ENCODE data around the gene CD300A. TPM values are rescaled to one million over a fixed set of nuclear protein-coding genes. Genes with fewer than 3 reads are reported as not detected.

CD300A gene
- total RNA-seq, result not detected in 2 replicates

GRCh38 chr17:74466111-74466827 is at the start of gene CD300A:
CD300A (plus strand) TSS chr17:74466634; CDS start chr17:74466704, 70 bp downstream.
- TF ChIP-seq CTCF (conservative IDR thresholded peaks at IDR 0.05; ENCODE audit: low read depth, low read length), result no peak
- no peak within 1 kb of the TSS for H3K4me3 ChIP-seq (ENCODE audit: low read depth, low read length)

GRCh38 chr17:74417178-74418045 is 49.0 kb upstream of the CD300A start:
- DNase-seq (ENCODE audit: low read depth), result peak; percentile 87
- no peak for TF ChIP-seq CTCF (conservative IDR thresholded peaks at IDR 0.05; ENCODE audit: low read depth, low read length)
- H3K4me3 ChIP-seq (ENCODE audit: low read depth, low read length), result no peak overlapping the region

More at GRCh38 chr17:74466111-74466827, at the start of gene CD300A:
- no peak for DNase-seq (ENCODE audit: low read depth)

- no peak for DNase-seq (ENCODE audit: low read depth)
- H3K4me3 ChIP-seq (ENCODE audit: low read depth, low read length), result no peak overlapping the region
- TF ChIP-seq CTCF (conservative IDR thresholded peaks at IDR 0.05; ENCODE audit: low read depth, low read length), result no peak
Observed at GRCh38 chr17:74419928-74420411, 46.5 kb upstream of the CD300A start.

- DNase-seq (ENCODE audit: low read depth), result no peak
- TF ChIP-seq CTCF (conservative IDR thresholded peaks at IDR 0.05; ENCODE audit: low read depth, low read length), result no peak
- H3K4me3 ChIP-seq (ENCODE audit: low read depth, low read length), result no peak overlapping the region
Observed at GRCh38 chr17:74424117-74424516, 42.3 kb upstream of the CD300A start.

- DNase-seq (ENCODE audit: low read depth), result no peak
- no peak for TF ChIP-seq CTCF (conservative IDR thresholded peaks at IDR 0.05; ENCODE audit: low read depth, low read length)
- no peak overlapping the region for H3K4me3 ChIP-seq (ENCODE audit: low read depth, low read length)
Observed at GRCh38 chr17:74424657-74425056, 41.8 kb upstream of the CD300A start.

- no peak overlapping the region for H3K4me3 ChIP-seq (ENCODE audit: low read depth, low read length)
- TF ChIP-seq CTCF (conservative IDR thresholded peaks at IDR 0.05; ENCODE audit: low read depth, low read length), result no peak
- no peak for DNase-seq (ENCODE audit: low read depth)
Observed at GRCh38 chr17:74426551-74427047, 39.8 kb upstream of the CD300A start.

Data from epithelial cell of proximal tubule (primary cell).